Gastroesophageal sphincter (tissue), 3 donors: ENCODE measurements around the gene UBE2D1.

Experiments used
- EP300 ChIP-seq: sonication (generic); formaldehyde crosslinking; IDR thresholded peaks from one replicate; pipeline ENCODE4 v1.6.1; 2017; ENCODE audit warnings: antibody characterized with exemption, mild to moderate bottlenecking
- POLR2A ChIP-seq, 2 donors: fragments of 450-650 bp; IDR thresholded peaks; one replicate each; pipeline ENCODE4 v1.6.1; 2017; ENCODE audit warnings: antibody characterized with exemption in 2 of 2, mild to moderate bottlenecking in 2 of 2, moderate library complexity in 1 of 2
- POLR2AphosphoS5 ChIP-seq: sonication (generic); formaldehyde crosslinking; IDR thresholded peaks from one replicate; pipeline ENCODE4 v1.6.1; 2017; ENCODE audit warnings: antibody characterized with exemption
- TF ChIP-seq, protein P1 (sequence below), 4 experiments: fragments of 200-600 bp in 2 of 4; fragments of 450-650 bp in 2 of 4; sonication (generic) in 1 of 4; IDR thresholded peaks; one replicate each; pipeline ENCODE4 v1.5.1; 2017 to 2019; ENCODE audit warnings: antibody characterized with exemption in 4 of 4, mild to moderate bottlenecking in 2 of 4, moderate library complexity in 2 of 4

DNA sequence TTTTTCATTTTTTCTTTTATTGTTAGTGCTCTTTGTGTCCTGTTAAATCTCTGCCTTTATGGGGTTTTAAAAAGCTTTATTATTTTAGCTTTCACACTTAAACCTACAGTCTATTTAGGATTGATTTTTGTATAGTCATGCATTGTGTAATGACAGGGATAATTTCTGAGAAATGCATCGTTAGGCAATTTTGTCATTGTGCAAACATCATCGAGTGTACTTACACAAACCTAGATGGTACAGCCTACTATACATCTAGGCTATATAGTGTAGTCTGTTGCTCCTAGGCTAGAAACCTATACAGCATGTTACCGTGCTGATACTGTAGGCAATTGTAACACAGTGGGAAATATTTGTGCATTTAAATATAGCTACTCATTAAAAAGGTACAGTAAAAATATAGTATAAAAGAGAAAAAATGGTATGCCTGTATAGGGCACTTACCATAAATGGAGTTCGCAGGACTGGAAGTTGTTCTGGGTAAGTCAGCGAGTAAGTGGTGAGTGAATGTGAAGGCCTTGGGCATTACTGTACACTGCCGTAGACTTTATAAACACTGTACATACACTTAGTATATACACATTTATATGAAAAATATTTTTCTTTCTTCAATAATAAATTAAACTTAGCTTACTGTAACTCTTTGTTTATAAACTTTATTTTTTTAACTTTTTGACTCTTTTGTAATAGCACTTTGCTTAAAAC, 16.0 kb downstream of the UBE2D1 start:
- TF ChIP-seq, protein P1, sequence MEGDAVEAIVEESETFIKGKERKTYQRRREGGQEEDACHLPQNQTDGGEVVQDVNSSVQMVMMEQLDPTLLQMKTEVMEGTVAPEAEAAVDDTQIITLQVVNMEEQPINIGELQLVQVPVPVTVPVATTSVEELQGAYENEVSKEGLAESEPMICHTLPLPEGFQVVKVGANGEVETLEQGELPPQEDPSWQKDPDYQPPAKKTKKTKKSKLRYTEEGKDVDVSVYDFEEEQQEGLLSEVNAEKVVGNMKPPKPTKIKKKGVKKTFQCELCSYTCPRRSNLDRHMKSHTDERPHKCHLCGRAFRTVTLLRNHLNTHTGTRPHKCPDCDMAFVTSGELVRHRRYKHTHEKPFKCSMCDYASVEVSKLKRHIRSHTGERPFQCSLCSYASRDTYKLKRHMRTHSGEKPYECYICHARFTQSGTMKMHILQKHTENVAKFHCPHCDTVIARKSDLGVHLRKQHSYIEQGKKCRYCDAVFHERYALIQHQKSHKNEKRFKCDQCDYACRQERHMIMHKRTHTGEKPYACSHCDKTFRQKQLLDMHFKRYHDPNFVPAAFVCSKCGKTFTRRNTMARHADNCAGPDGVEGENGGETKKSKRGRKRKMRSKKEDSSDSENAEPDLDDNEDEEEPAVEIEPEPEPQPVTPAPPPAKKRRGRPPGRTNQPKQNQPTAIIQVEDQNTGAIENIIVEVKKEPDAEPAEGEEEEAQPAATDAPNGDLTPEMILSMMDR (IDR thresholded peaks at IDR 0.05) = no peak
- no peak for TF ChIP-seq POLR2A (IDR thresholded peaks at IDR 0.05)
- no peak for TF ChIP-seq EP300
- no peak for TF ChIP-seq POLR2AphosphoS5
